Body of pancreas (tissue), 4 donors: ENCODE measurements around the gene RNF166. TPM values are rescaled to one million over a fixed set of nuclear protein-coding genes. Genes with fewer than 3 reads are reported as not detected.

Experiments
- ATAC-seq: fragments of 150-250 bp; one replicate; pipeline ENCODE4 v1.9.1; 2016
- DNase-seq, 4 donors: peaks; one replicate each; pipeline ENCODE4 v3.0.0-alpha.2; 2019
- H3K27ac ChIP-seq, 4 donors: fragments of 200-600 bp; sonication (generic); 1 replicate in 3 of 4; 2 replicates in 1 of 4; pipeline versions ENCODE4 v1.5.1 to v1.6.1; 2016 to 2019; ENCODE audit warnings: mild to moderate bottlenecking in 1 of 4, mixed read lengths in 1 of 4, moderate library complexity in 1 of 4
- H3K27me3 ChIP-seq, 2 donors: fragments of 200-600 bp; sonication (generic); one replicate each; pipeline ENCODE4 v1.6.0; 2016; ENCODE audit warnings: mild to moderate bottlenecking in 1 of 2
- H3K36me3 ChIP-seq, 2 donors: fragments of 200-600 bp; sonication (generic); replicated peaks in 1 of 2; 2 replicates each; pipeline ENCODE4 v1.5.1; 2016; ENCODE audit warnings: low read depth in 2 of 2; ENCODE audit not compliant: insufficient read depth in 1 of 2
- H3K4me1 ChIP-seq: fragments of 200-600 bp; sonication (generic); one replicate; pipeline ENCODE4 v1.6.0; 2016
- H3K4me3 ChIP-seq, 2 donors: fragments of 200-600 bp; sonication (generic); 1 replicate in 1 of 2; 2 replicates in 1 of 2; pipeline ENCODE4 v1.5.1; 2016 to 2019
- H3K9me3 ChIP-seq, 3 donors: fragments of 200-600 bp; sonication (generic); 1 replicate in 2 of 3; 2 replicates in 1 of 3; pipeline ENCODE4 v1.5.1; 2016
- CTCF ChIP-seq, 7 experiments: fragments of 450-650 bp in 4 of 7; fragments of 200-600 bp in 3 of 7; sonication (generic) in 3 of 7; IDR thresholded peaks; one replicate each; pipeline ENCODE4 v1.5.1; 2016 to 2019; ENCODE audit warnings: antibody characterized with exemption in 7 of 7
- POLR2A ChIP-seq, 3 donors: fragments of 450-650 bp; IDR thresholded peaks; one replicate each; pipeline ENCODE4 v1.6.1; 2016; ENCODE audit warnings: antibody characterized with exemption in 3 of 3, mild to moderate bottlenecking in 2 of 3
- WGBS, 2 donors: methylation state at CpG; one replicate each; pipeline ENCODE4 v1.1.5; 2017; 5-methylcytosine and 5-hydroxymethylcytosine counted together
- intact Hi-C: fragments of 100-400 bp; cut with DNase I; formaldehyde crosslinking; loops from one replicate; pipeline ENCODE4 v1.15.1; 2023
- total RNA-seq, 2 donors: library from RNA; depleted of rRNA; stranded (reverse); fragments of >200 nt; gene quantifications; one replicate each; pipeline ENCODE4 v1.1.0, GENCODE V29; 2016

The RNF166 gene
- total RNA-seq, 2 donors from 2014 or later: 16.6 to 27.7 TPM

- TF ChIP-seq POLR2A (IDR thresholded peaks at IDR 0.05) (peak in 1 of 3 donors; percentile 36), CTCF (IDR thresholded peaks at IDR 0.05) (no peak)
- no peaks in the 10 kb centered on the region for H3K9me3 ChIP-seq
- DNase-seq (peak in 1 of 4 donors; percentile 71), ATAC-seq (no peak)
- peaks cover 34% of the 10 kb centered on the region for H3K4me1 ChIP-seq
- H3K27ac ChIP-seq: peak overlapping the region in 2 of 4 donors; percentile 37 to 89
- 64 to 75% methylated on average over 6 to 26 of the region's 26 CpGs for WGBS, 2 donors
- H3K4me3 ChIP-seq: no peak overlapping the region
- H3K27me3 ChIP-seq: no peaks in the 10 kb centered on the region
- intact Hi-C loops: no loop called here
- no peaks in the 10 kb centered on the region for H3K36me3 ChIP-seq
Measured at GRCh38 chr16:88703486-88704309, 2.5 kb downstream of the RNF166 start.

GRCh38 chr16:88702371-88703210 lies 3.6 kb downstream of the RNF166 start:
- H3K36me3 ChIP-seq: peaks cover 0 to 3% of the 10 kb centered on the region in 2 donors
- H3K9me3 ChIP-seq: no peaks in the 10 kb centered on the region
- TF ChIP-seq CTCF (IDR thresholded peaks at IDR 0.05) (no peak), POLR2A (IDR thresholded peaks at IDR 0.05) (no peak)
- ATAC-seq (no peak), DNase-seq (no peak)
- peaks cover 33% of the 10 kb centered on the region for H3K4me1 ChIP-seq
- no peaks in the 10 kb centered on the region for H3K27me3 ChIP-seq
- H3K4me3 ChIP-seq: no peak overlapping the region
- intact Hi-C loops: no loop called here
- 68 to 80% methylated on average over 23 to 31 of the region's 31 CpGs for WGBS, 2 donors
- H3K27ac ChIP-seq: peak overlapping the region in 1 of 4 donors; percentile 89

- no peaks in the 10 kb centered on the region for H3K27me3 ChIP-seq
- no peak for TF ChIP-seq POLR2A (IDR thresholded peaks at IDR 0.05)
- TF ChIP-seq CTCF (IDR thresholded peaks at IDR 0.05): no peak
- H3K9me3 ChIP-seq: no peaks in the 10 kb centered on the region
- 65 to 91% methylated on average over 13 to 27 of the region's 30 CpGs for WGBS, 2 donors
- H3K4me3 ChIP-seq: no peak overlapping the region
- DNase-seq: no peak
- peak overlapping the region in 2 of 4 donors; percentile 61 to 89 for H3K27ac ChIP-seq
- peaks cover 24% of the 10 kb centered on the region for H3K4me1 ChIP-seq
- H3K36me3 ChIP-seq: peaks cover 0 to 5% of the 10 kb centered on the region in 2 donors
- intact Hi-C loops: no loop called here
- ATAC-seq: no peak
Measured at GRCh38 chr16:88701581-88702370, 4.4 kb downstream of the RNF166 start.

GRCh38 chr16:88700636-88701482 lies 5.3 kb downstream of the RNF166 start:
- no peaks in the 10 kb centered on the region for H3K27me3 ChIP-seq
- H3K36me3 ChIP-seq: peaks cover 0 to 5% of the 10 kb centered on the region in 2 donors
- intact Hi-C loops: no loop called here
- ATAC-seq: peak; percentile 36
- H3K9me3 ChIP-seq: no peaks in the 10 kb centered on the region
- DNase-seq: peak; percentile 54 to 89 (median 62)
- peaks cover 23% of the 10 kb centered on the region for H3K4me1 ChIP-seq
- TF ChIP-seq POLR2A (IDR thresholded peaks at IDR 0.05) (no peak), CTCF (IDR thresholded peaks at IDR 0.05) (no peak)
- no peak overlapping the region for H3K4me3 ChIP-seq
- 60 to 80% methylated on average over 19 to 37 of the region's 42 CpGs for WGBS, 2 donors
- H3K27ac ChIP-seq: peak overlapping the region in 2 of 4 donors; percentile 61 to 89
